T1000 (cell line): ENCODE data around the gene COL4A1.

Experiments used
- DNase-seq: peaks from one replicate; lab custom pipeline; 2025; ENCODE audit warnings: mixed read lengths; lab: John Stamatoyannopoulos, UW

The COL4A1 gene

GRCh38 chr13:110294146-110294545 is 12.8 kb downstream of the COL4A1 start:
- no peak for DNase-seq

- DNase-seq, result no peak
Observed at GRCh38 chr13:110293649-110294048, 13.3 kb downstream of the COL4A1 start.

- no peak for DNase-seq
Observed at GRCh38 chr13:110293037-110293436, 13.9 kb downstream of the COL4A1 start.

- DNase-seq, result no peak
Observed at GRCh38 chr13:110291286-110291685, 15.7 kb downstream of the COL4A1 start.

- DNase-seq, result no peak
Observed at GRCh38 chr13:110290826-110291225, 16.1 kb downstream of the COL4A1 start.

GRCh38 chr13:110290153-110290552 is 16.8 kb downstream of the COL4A1 start:
- no peak for DNase-seq

GRCh38 chr13:110289661-110290060 is 17.3 kb downstream of the COL4A1 start:
- no peak for DNase-seq

- DNase-seq, result no peak
Observed at GRCh38 chr13:110289174-110289573, 17.8 kb downstream of the COL4A1 start.

GRCh38 chr13:110286833-110287819 is 19.8 kb downstream of the COL4A1 start:
- DNase-seq, result no peak

- no peak for DNase-seq
Observed at GRCh38 chr13:110285991-110286832, 20.7 kb downstream of the COL4A1 start.

GRCh38 chr13:110284779-110285484 is 22.0 kb downstream of the COL4A1 start:
- no peak for DNase-seq

GRCh38 chr13:110283736-110284517 is 23.0 kb downstream of the COL4A1 start:
- DNase-seq, result no peak

- no peak for DNase-seq
Observed at GRCh38 chr13:110282316-110282841, 24.6 kb downstream of the COL4A1 start.

- no peak for DNase-seq
Observed at GRCh38 chr13:110281736-110282135, 25.2 kb downstream of the COL4A1 start.

- DNase-seq, result no peak
Observed at GRCh38 chr13:110280985-110281688, 25.8 kb downstream of the COL4A1 start.

GRCh38 chr13:110280231-110280813 is 26.6 kb downstream of the COL4A1 start:
- no peak for DNase-seq

GRCh38 chr13:110279684-110280083 is 27.3 kb downstream of the COL4A1 start:
- no peak for DNase-seq

- DNase-seq, result no peak
Observed at GRCh38 chr13:110278859-110279258, 28.1 kb downstream of the COL4A1 start.

- no peak for DNase-seq
Observed at GRCh38 chr13:110277357-110277975, 29.5 kb downstream of the COL4A1 start.

- no peak for DNase-seq
Observed at GRCh38 chr13:110276553-110276950, 30.4 kb downstream of the COL4A1 start.
